SU-DHL-6 (cell line): ENCODE results near the gene SCARB1.

Source experiments
- H2AFZ ChIP-seq: fragments of 200-600 bp; sonication (generic); 2 replicates; pipeline ENCODE4 v1.6.1; 2014; ENCODE audit warnings: low read depth, mild to moderate bottlenecking, moderate library complexity, mixed read lengths, antibody characterized with exemption, low read length; ENCODE audit not compliant: severe bottlenecking
- H3F3A ChIP-seq: fragments of 200-600 bp; shearing (Covaris generic); 2 replicates; pipeline ENCODE4 v1.6.0; 2016; ENCODE audit warnings: antibody characterized with exemption, mild to moderate bottlenecking; ENCODE audit not compliant: insufficient read depth
- H3K27ac ChIP-seq: fragments of 200-600 bp; sonication (generic); 2 replicates; pipeline ENCODE4 v1.5.1; 2016; ENCODE audit warnings: low read depth, mild to moderate bottlenecking, low read length, moderate library complexity, mixed read lengths
- H3K27me3 ChIP-seq: fragments of 200-600 bp; sonication (generic), shearing (Covaris generic); 2 replicates; pipeline ENCODE4 v1.6.0; 2014; ENCODE audit warnings: mild to moderate bottlenecking, low read length
- H3K36me3 ChIP-seq: fragments of 200-600 bp; sonication (generic); 2 replicates; pipeline ENCODE4 v1.6.1; 2014; ENCODE audit warnings: mild to moderate bottlenecking, low read length, mixed read lengths
- H3K4me2 ChIP-seq: fragments of 300-600, 200-600 bp; shearing (Covaris generic), sonication (generic); 2 replicates; pipeline ENCODE4 v1.6.0; 2014; ENCODE audit warnings: low read length, low read depth, mild to moderate bottlenecking; ENCODE audit not compliant: poor library complexity, severe bottlenecking
- H3K4me3 ChIP-seq: fragments of 200-600 bp; sonication (generic); 2 replicates; pipeline ENCODE4 v1.5.1; 2014; ENCODE audit warnings: antibody characterized with exemption, low read length, mild to moderate bottlenecking, mixed read lengths; ENCODE audit not compliant: insufficient read depth, poor library complexity, severe bottlenecking
- H3K79me2 ChIP-seq: fragments of 200-600 bp; sonication (generic); 2 replicates; pipeline ENCODE4 v1.6.1; 2014; ENCODE audit warnings: mild to moderate bottlenecking, low read length, moderate library complexity; ENCODE audit not compliant: insufficient read depth
- H3K9ac ChIP-seq: fragments of 200-600 bp; sonication (generic); 2 replicates; pipeline ENCODE4 v1.7.0; 2014; ENCODE audit warnings: mild to moderate bottlenecking, low read length
- H3K9me2 ChIP-seq: fragments of 200-600 bp; sonication (generic); replicated peaks from 2 replicates; pipeline ENCODE4 v1.6.1; 2014; ENCODE audit warnings: low read length; ENCODE audit not compliant: insufficient read depth
- H3K9me3 ChIP-seq: fragments of 200-600 bp; sonication (generic); 2 replicates; pipeline ENCODE4 v1.6.1; 2014; ENCODE audit warnings: low read length, mixed read lengths; ENCODE audit not compliant: insufficient read depth
- H4K20me1 ChIP-seq: fragments of 200-600 bp; sonication (generic); 2 replicates; pipeline ENCODE4 v1.6.1; 2014; ENCODE audit warnings: low read depth, mild to moderate bottlenecking, antibody characterized with exemption, low read length, moderate library complexity, mixed read lengths
- CTCF ChIP-seq: fragments of 200-600 bp; sonication (generic); IDR thresholded peaks from one replicate; pipeline ENCODE4 v1.5.1; 2017; ENCODE audit warnings: antibody characterized with exemption, mild to moderate bottlenecking, low read length, moderate library complexity; ENCODE audit not compliant: insufficient read depth, poor library complexity, severe bottlenecking
- EZH2phosphoT487 ChIP-seq: fragments of 200-600 bp; sonication (generic), shearing (Covaris generic); conservative IDR thresholded peaks from 2 replicates; pipeline ENCODE4 v1.6.1; 2018; ENCODE audit warnings: mild to moderate bottlenecking, antibody characterized with exemption, low read length, moderate library complexity, mixed read lengths

SCARB1 gene

GRCh38 chr12:124874988-124875802 is 11.5 kb upstream of the SCARB1 start:
- Histone ChIP-seq H3K9me3 (no peaks in the 10 kb centered on the region), H3K9me2 (no peaks in the 10 kb centered on the region), H3K27ac (no peak overlapping the region), H4K20me1 (no peaks in the 10 kb centered on the region), H3K79me2 (no peaks in the 10 kb centered on the region), H3K4me3 (no peak overlapping the region), H2AFZ (no peak overlapping the region), H3K27me3 (no peaks in the 10 kb centered on the region), H3K4me2 (no peak overlapping the region), H3K36me3 (no peaks in the 10 kb centered on the region), H3K9ac (no peak overlapping the region), H3F3A (no peaks in the 10 kb centered on the region)
- TF ChIP-seq EZH2phosphoT487 (no peak), CTCF (no peak)

DNA sequence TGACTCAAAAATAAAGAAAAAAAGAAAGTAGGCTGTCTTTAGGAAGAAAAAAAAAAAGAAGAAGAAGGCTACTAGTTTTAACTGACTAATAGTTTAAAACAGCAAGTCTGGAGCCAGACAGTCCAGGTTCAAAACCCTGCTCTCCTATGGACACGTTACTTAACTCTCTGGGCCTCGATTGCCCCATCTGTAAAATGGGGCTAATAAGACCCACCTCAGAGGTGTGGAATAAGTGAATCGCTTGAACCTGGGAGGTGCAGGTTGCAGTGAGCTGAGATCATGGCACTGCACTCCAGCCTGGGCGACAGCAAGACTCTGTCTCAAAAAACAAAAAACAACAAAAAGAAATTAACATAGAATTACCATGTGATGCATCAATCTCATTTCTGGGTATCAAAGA is 10.5 kb upstream of the SCARB1 start:
- H3K79me2 ChIP-seq, result no peaks in the 10 kb centered on the region
- H3F3A ChIP-seq, result no peaks in the 10 kb centered on the region
- H3K4me3 ChIP-seq, result no peak overlapping the region
- no peaks in the 10 kb centered on the region for H4K20me1 ChIP-seq
- no peaks in the 10 kb centered on the region for H3K9me2 ChIP-seq
- no peak overlapping the region for H3K9ac ChIP-seq
- H3K27ac ChIP-seq, result no peak overlapping the region
- no peak overlapping the region for H3K4me2 ChIP-seq
- no peaks in the 10 kb centered on the region for H3K27me3 ChIP-seq
- TF ChIP-seq CTCF, result no peak
- TF ChIP-seq EZH2phosphoT487, result no peak
- no peak overlapping the region for H2AFZ ChIP-seq
- no peaks in the 10 kb centered on the region for H3K9me3 ChIP-seq
- no peaks in the 10 kb centered on the region for H3K36me3 ChIP-seq

- no peaks in the 10 kb centered on the region for H3K79me2 ChIP-seq
- H3K27ac ChIP-seq, result no peak overlapping the region
- H3K9me2 ChIP-seq, result no peaks in the 10 kb centered on the region
- H4K20me1 ChIP-seq, result no peaks in the 10 kb centered on the region
- no peaks in the 10 kb centered on the region for H3K27me3 ChIP-seq
- no peak overlapping the region for H3K4me3 ChIP-seq
- no peaks in the 10 kb centered on the region for H3K36me3 ChIP-seq
- no peak overlapping the region for H3K9ac ChIP-seq
- no peaks in the 10 kb centered on the region for H3F3A ChIP-seq
- H3K4me2 ChIP-seq, result no peak overlapping the region
- no peaks in the 10 kb centered on the region for H3K9me3 ChIP-seq
- no peak overlapping the region for H2AFZ ChIP-seq
- TF ChIP-seq EZH2phosphoT487 (no peak), CTCF (no peak)
These were observed 8.5 kb upstream of the SCARB1 start for GRCh38 chr12:124872068-124872719.
